ENCODE results near the gene TTC38.
A peak's percentile ranks its signal among the peaks of the same experiment; 100 is the strongest.

Gene TTC38

GRCh38 chr22:46226577-46226976, 41.2 kb upstream of the TTC38 start:
- no peak overlapping the region for H3K4me3 ChIP-seq (ENCODE audit: low read depth, low read length)
- CTCF ChIA-PET: interaction anchor here (0.7 to 1.0 kb wide), 2 partner anchors 75 to 77 kb away, joined by 3 read pairs; no protein-coding TSS in a partner anchor
- no peak for TF ChIP-seq CTCF (IDR thresholded peaks at IDR 0.05; ENCODE audit: insufficient read depth, low read length, missing control alignments)
- POLR2A ChIA-PET: no interaction called here
- DNase-seq (ENCODE audit: low read depth, low spot score): no peak

GRCh38 chr22:46229701-46230100, 38.1 kb upstream of the TTC38 start:
- no peak for TF ChIP-seq CTCF (IDR thresholded peaks at IDR 0.05; ENCODE audit: insufficient read depth, low read length, missing control alignments)
- DNase-seq (ENCODE audit: low read depth, low spot score): peak; percentile 12
- ChIA-PET POLR2A (no interaction called here), CTCF (interaction anchor here (1.2 kb wide), 1 partner anchor 13 kb away, joined by 4 read pairs; no protein-coding TSS in a partner anchor)
- no peak overlapping the region for H3K4me3 ChIP-seq (ENCODE audit: low read depth, low read length)

- H3K4me3 ChIP-seq (ENCODE audit: low read depth, low read length): no peak overlapping the region
- no peak for DNase-seq (ENCODE audit: low read depth, low spot score)
- ChIA-PET CTCF (interaction anchor here (1.2 kb wide), 1 partner anchor 12 kb away, joined by 4 read pairs; no protein-coding TSS in a partner anchor), POLR2A (no interaction called here)
- TF ChIP-seq CTCF (IDR thresholded peaks at IDR 0.05; ENCODE audit: insufficient read depth, low read length, missing control alignments): no peak
Measured at GRCh38 chr22:46230262-46230901, 37.4 kb upstream of the TTC38 start.

GRCh38 chr22:46233231-46233630, 34.6 kb upstream of the TTC38 start:
- DNase-seq (ENCODE audit: low read depth, low spot score): no peak
- CTCF ChIA-PET: interaction anchor here (0.6 kb wide), 1 partner anchor 87 kb away, joined by 3 read pairs; no protein-coding TSS in a partner anchor
- TF ChIP-seq CTCF (IDR thresholded peaks at IDR 0.05; ENCODE audit: insufficient read depth, low read length, missing control alignments): no peak
- no peak overlapping the region for H3K4me3 ChIP-seq (ENCODE audit: low read depth, low read length)
- POLR2A ChIA-PET: no interaction called here

GRCh38 chr22:46234969-46235368, 32.8 kb upstream of the TTC38 start:
- no peak for DNase-seq (ENCODE audit: low read depth, low spot score)
- CTCF ChIA-PET: no interaction called here
- TF ChIP-seq CTCF (IDR thresholded peaks at IDR 0.05; ENCODE audit: insufficient read depth, low read length, missing control alignments): no peak
- POLR2A ChIA-PET: no interaction called here
- H3K4me3 ChIP-seq (ENCODE audit: low read depth, low read length): no peak overlapping the region

- no peak overlapping the region for H3K4me3 ChIP-seq (ENCODE audit: low read depth, low read length)
- ChIA-PET POLR2A (no interaction called here), CTCF (no interaction called here)
- no peak for DNase-seq (ENCODE audit: low read depth, low spot score)
- no peak for TF ChIP-seq CTCF (IDR thresholded peaks at IDR 0.05; ENCODE audit: insufficient read depth, low read length, missing control alignments)
Measured at GRCh38 chr22:46237453-46238124, 30.2 kb upstream of the TTC38 start.

Measured in AG04449 (cell line).